ENCODE results near the gene CSPG4.
"Not testable (repeated sequence)": the region's sequence is repeated elsewhere in the genome, so short reads cannot be mapped to it uniquely, and the experiment has no call there.

CSPG4 gene

DNA sequence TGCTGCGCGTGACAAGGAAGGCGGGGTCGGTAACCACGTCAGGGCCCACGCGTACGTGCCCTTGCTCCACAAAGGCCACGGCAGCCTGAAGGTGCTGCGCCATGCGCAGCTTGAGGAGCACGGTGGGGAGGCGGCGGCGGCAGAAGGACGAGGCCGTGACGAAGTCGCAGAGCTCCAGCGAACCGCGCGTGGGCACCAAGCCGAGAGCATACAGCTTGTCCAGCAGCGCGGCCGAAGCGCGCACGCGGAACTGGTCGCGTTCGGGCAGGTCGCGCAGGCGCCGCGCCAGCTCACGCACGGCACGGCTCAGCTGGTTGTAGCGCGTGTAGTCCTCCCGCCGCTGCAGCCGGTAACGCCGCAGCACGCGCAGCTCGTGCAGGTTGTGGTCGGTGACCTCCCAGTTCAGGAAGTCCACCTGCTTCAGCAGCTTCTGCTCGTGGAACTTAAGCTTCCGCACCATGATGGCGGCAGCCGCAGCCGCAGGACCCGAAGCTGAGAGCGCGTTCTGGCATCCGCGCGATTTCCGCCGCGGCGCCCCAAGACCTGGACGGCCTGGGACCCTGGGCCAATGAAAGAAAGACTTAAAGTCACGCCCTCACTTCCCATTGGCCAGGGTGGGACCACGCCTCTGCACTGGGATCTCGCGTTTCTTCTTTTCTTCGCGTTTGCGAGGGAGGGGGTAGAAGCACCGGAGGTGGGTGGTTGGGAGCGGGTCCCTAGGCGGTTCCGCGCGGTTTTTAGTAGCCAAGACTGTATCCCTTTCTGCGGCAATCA lies 72.8 kb downstream of the CSPG4 start, which contains the start of gene IMP3:
Gene IMP3 (minus strand): TSS at position 516 of the 774 bp plus-strand sequence. CDS start 56 bp downstream, at position 460.
- Mint-ChIP-seq H3K36me3 (ENCODE audit: low read depth) (peaks cover 15% of the 10 kb centered on the region), H3K9me3 (no peaks in the 10 kb centered on the region), H3K27me3 (ENCODE audit: low read depth) (peaks cover 3% of the 10 kb centered on the region), H3K4me1 (ENCODE audit: low read depth) (peaks cover 28% of the 10 kb centered on the region), H3K27ac (peak within 1 kb of the TSS; percentile 91), H3K4me3 (peak within 1 kb of the TSS; percentile 95)

GRCh38 chr15:75639191-75639708 lies 73.4 kb downstream of the CSPG4 start:
- Mint-ChIP-seq H3K36me3 (ENCODE audit: low read depth) (peaks cover 15% of the 10 kb centered on the region), H3K27ac (peak overlapping the region; percentile 91), H3K4me1 (ENCODE audit: low read depth) (peaks cover 28% of the 10 kb centered on the region), H3K9me3 (no peaks in the 10 kb centered on the region), H3K4me3 (peak overlapping the region; percentile 95), H3K27me3 (ENCODE audit: low read depth) (peaks cover under 1% of the 10 kb centered on the region)

GRCh38 chr15:75637245-75638009 lies 75.2 kb downstream of the CSPG4 start:
- Mint-ChIP-seq H3K27ac (peak overlapping the region; percentile 52), H3K36me3 (ENCODE audit: low read depth) (peaks cover 15% of the 10 kb centered on the region), H3K27me3 (ENCODE audit: low read depth) (no peaks in the 10 kb centered on the region), H3K4me1 (ENCODE audit: low read depth) (peaks cover 28% of the 10 kb centered on the region), H3K9me3 (no peaks in the 10 kb centered on the region), H3K4me3 (peak overlapping the region; percentile 95)

- H3K27ac Mint-ChIP-seq = no peak overlapping the region
- H3K27me3 Mint-ChIP-seq (ENCODE audit: low read depth) = no peaks in the 10 kb centered on the region
- no peaks in the 10 kb centered on the region for H3K9me3 Mint-ChIP-seq
- H3K4me1 Mint-ChIP-seq (ENCODE audit: low read depth) = peaks cover 23% of the 10 kb centered on the region
- H3K36me3 Mint-ChIP-seq (ENCODE audit: low read depth) = peaks cover 13% of the 10 kb centered on the region
- H3K4me3 Mint-ChIP-seq = no peak overlapping the region
These were observed 76.6 kb downstream of the CSPG4 start for GRCh38 chr15:75636026-75636425.

DNA sequence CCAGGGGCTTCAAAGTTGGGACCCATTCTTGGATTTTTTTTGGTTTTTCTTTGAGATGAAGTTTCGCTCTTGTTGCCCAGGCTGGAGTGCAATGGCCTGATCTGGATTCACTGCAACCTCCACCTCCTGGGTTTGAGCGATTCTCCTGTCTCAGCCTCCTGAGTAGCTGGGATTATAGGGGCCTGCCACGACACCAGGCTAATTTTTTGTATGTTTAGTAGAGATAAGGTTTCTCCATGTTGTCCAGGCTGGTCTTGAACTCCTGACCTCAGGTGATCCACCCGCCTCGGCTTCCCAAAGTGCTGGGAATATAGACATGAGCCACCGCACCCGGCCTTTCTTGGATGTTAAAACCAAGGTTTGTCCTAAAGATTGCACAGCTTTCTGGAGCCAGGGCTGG lies 78.7 kb downstream of the CSPG4 start:
- not testable (repeated sequence) for H3K9me3 Mint-ChIP-seq; H3K27me3 Mint-ChIP-seq (ENCODE audit: low read depth); H3K27ac Mint-ChIP-seq; H3K4me3 Mint-ChIP-seq
- Mint-ChIP-seq H3K4me1 (ENCODE audit: low read depth) (peaks cover 17% of the 10 kb centered on the region), H3K36me3 (ENCODE audit: low read depth) (peaks cover 11% of the 10 kb centered on the region)

DNA sequence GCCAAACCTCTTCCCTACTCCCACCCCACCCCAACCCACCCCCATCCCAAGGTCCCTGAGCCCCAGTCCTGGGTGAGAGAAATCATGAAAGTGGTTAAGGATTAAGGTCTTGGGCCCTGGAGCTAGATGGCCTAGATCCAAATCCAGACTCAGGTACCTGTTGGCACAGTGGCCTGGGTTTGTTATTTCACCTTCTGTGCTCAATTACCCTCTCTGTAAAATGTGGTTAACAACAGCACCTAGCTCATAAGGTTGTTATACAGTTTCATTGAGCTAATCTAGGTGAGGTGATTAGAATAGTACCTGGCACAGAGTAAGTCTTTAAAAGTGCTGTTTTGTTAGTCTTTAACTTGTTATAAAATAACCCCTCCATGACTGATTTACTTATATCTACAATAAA lies 80.7 kb downstream of the CSPG4 start:
- Mint-ChIP-seq H3K27ac (no peak overlapping the region), H3K4me1 (ENCODE audit: low read depth) (peaks cover 12% of the 10 kb centered on the region), H3K4me3 (no peak overlapping the region), H3K9me3 (no peaks in the 10 kb centered on the region), H3K36me3 (ENCODE audit: low read depth) (no peaks in the 10 kb centered on the region), H3K27me3 (ENCODE audit: low read depth) (no peaks in the 10 kb centered on the region)

GRCh38 chr15:75625542-75626347 lies 86.9 kb downstream of the CSPG4 start, which contains the start of gene SNUPN:
TSS of gene SNUPN (minus strand) at chr15:75625725. CDS start at chr15:75621051, 4,674 bp downstream.
- H3K4me1 Mint-ChIP-seq (ENCODE audit: low read depth) = peaks cover 27% of the 10 kb centered on the region
- H3K36me3 Mint-ChIP-seq (ENCODE audit: low read depth) = peaks cover 6% of the 10 kb centered on the region
- H3K27ac Mint-ChIP-seq = peak within 1 kb of the TSS; percentile 95
- no peaks in the 10 kb centered on the region for H3K27me3 Mint-ChIP-seq (ENCODE audit: low read depth)
- H3K9me3 Mint-ChIP-seq = no peaks in the 10 kb centered on the region
- H3K4me3 Mint-ChIP-seq = peak within 1 kb of the TSS; percentile 89

Measured in T-helper 1 cell treated with Interleukin-12 subunit alpha and Interleukin-12 subunit beta and Interleukin-4 antibody, amounts not matched to agents 30 μg/mL and 1 μg/mL, for 36 hours (primary cell).